IPS DF 4.7 (cell line): Measurements from ENCODE around the gene YIPF5.
A peak's percentile ranks its signal among the peaks of the same experiment; 100 is the strongest.

ENCODE experiments used
- DNase-seq: peaks from one replicate; pipeline ENCODE4 v3.0.0-alpha.2; 2013; ENCODE audit warnings: low spot score; ENCODE audit errors: extremely low read depth

Gene YIPF5

GRCh38 chr5:144170276-144171024, at the start of gene YIPF5, which contains the start of gene KCTD16:
Gene YIPF5 (minus strand): TSS chr5:144170659. CDS start chr5:144169955, 704 bp downstream.
Gene KCTD16 (plus strand): TSS chr5:144170873.
- peak; percentile 87 for DNase-seq

GRCh38 chr5:144219869-144220268, 49.4 kb upstream of the YIPF5 start:
- no peak for DNase-seq

GRCh38 chr5:144210655-144211054, 40.2 kb upstream of the YIPF5 start:
- DNase-seq = no peak

GRCh38 chr5:144209361-144209760, 38.9 kb upstream of the YIPF5 start:
- DNase-seq = no peak

- no peak for DNase-seq
Observed at GRCh38 chr5:144207875-144208444, 37.5 kb upstream of the YIPF5 start.

- no peak for DNase-seq
Observed at GRCh38 chr5:144206141-144206540, 35.7 kb upstream of the YIPF5 start.

- DNase-seq = no peak
Observed at GRCh38 chr5:144205141-144205551, 34.7 kb upstream of the YIPF5 start.

- DNase-seq = peak; percentile 30
Observed at GRCh38 chr5:144203750-144204596, 33.5 kb upstream of the YIPF5 start.

- DNase-seq = no peak
Observed at GRCh38 chr5:144202726-144203125, 32.3 kb upstream of the YIPF5 start.

GRCh38 chr5:144202072-144202471, 31.6 kb upstream of the YIPF5 start:
- no peak for DNase-seq

GRCh38 chr5:144201588-144201987, 31.1 kb upstream of the YIPF5 start:
- no peak for DNase-seq

GRCh38 chr5:144198386-144198785, 27.9 kb upstream of the YIPF5 start:
- DNase-seq = no peak

GRCh38 chr5:144196612-144197011, 26.2 kb upstream of the YIPF5 start:
- DNase-seq = no peak

GRCh38 chr5:144195448-144195847, 25.0 kb upstream of the YIPF5 start:
- DNase-seq = no peak

- DNase-seq = no peak
Observed at GRCh38 chr5:144194144-144194543, 23.7 kb upstream of the YIPF5 start.

- no peak for DNase-seq
Observed at GRCh38 chr5:144192661-144193060, 22.2 kb upstream of the YIPF5 start.

GRCh38 chr5:144191998-144192397, 21.5 kb upstream of the YIPF5 start:
- no peak for DNase-seq

- DNase-seq = no peak
Observed at GRCh38 chr5:144191531-144191930, 21.1 kb upstream of the YIPF5 start.

- no peak for DNase-seq
Observed at GRCh38 chr5:144189800-144190429, 19.5 kb upstream of the YIPF5 start.

- no peak for DNase-seq
Observed at GRCh38 chr5:144187699-144188294, 17.3 kb upstream of the YIPF5 start.

GRCh38 chr5:144183254-144183889, 12.9 kb upstream of the YIPF5 start:
- no peak for DNase-seq
